K562 (cell line): Measurements from ENCODE around the gene PPP1R37. TPM values are rescaled to one million over a fixed set of nuclear protein-coding genes. Genes with fewer than 3 reads are reported as not detected.

Experiments
- ATF3 ChIP-seq, 2 experiments: fragments of 450-650 bp in 1 of 2; sonication (generic) in 1 of 2; formaldehyde crosslinking in 1 of 2; IDR thresholded peaks in 1 of 2; conservative IDR thresholded peaks in 1 of 2; 2 replicates each; pipeline versions ENCODE4 v1.6.1 to v1.8.1; 2016 to 2023; ENCODE audit warnings: mild to moderate bottlenecking in 2 of 2, moderate library complexity in 2 of 2, inconsistent platforms in 1 of 2, missing genetic modification reagents in 1 of 2
- BRCA1 ChIP-seq, 2 experiments: fragments of 450-650 bp in 1 of 2; sonication (generic) in 1 of 2; formaldehyde crosslinking in 1 of 2; IDR thresholded peaks; 2 replicates each; pipeline versions ENCODE4 v1.5.0 to v1.6.1; 2017 to 2020; ENCODE audit warnings: mild to moderate bottlenecking in 1 of 2, missing genetic modification reagents in 1 of 2
- CBFB ChIP-seq: sonication (generic); formaldehyde crosslinking; IDR thresholded peaks from 2 replicates; pipeline ENCODE4 v1.4.0; 2020; ENCODE audit warnings: mild to moderate bottlenecking, missing genetic modification reagents
- CBX8 ChIP-seq: fragments of 200-600 bp; sonication (generic); IDR thresholded peaks from 2 replicates; pipeline ENCODE4 v1.6.1; 2012; ENCODE audit warnings: borderline replicate concordance, mixed run types, low read depth, mild to moderate bottlenecking, moderate library complexity, mixed read lengths, low read length, control low read depth, inconsistent platforms; ENCODE audit not compliant: poor library complexity, severe bottlenecking; ENCODE audit errors: extremely low read depth
- CGGBP1 ChIP-seq: fragments of 250-450 bp; sonication (Bioruptor Pico); IDR thresholded peaks from 2 replicates; pipeline ENCODE4 v1.9.0; 2021; ENCODE audit warnings: mild to moderate bottlenecking
- FOS ChIP-seq: IDR thresholded peaks from 3 replicates; pipeline ENCODE4 v1.6.1; 2011; ENCODE audit not compliant: insufficient read length; ENCODE audit errors: extremely low read depth
- JUN ChIP-seq, 2 experiments: sonication (generic) in 1 of 2; formaldehyde crosslinking in 1 of 2; IDR thresholded peaks; 2 replicates each; pipeline versions ENCODE4 v1.6.1 to v1.8.0; 2012 to 2022; ENCODE audit warnings: borderline replicate concordance in 2 of 2, mild to moderate bottlenecking in 2 of 2, improper control_type of control experiment in 1 of 2, low read depth in 1 of 2, low read length in 1 of 2, missing genetic modification reagents in 1 of 2
- LEF1 ChIP-seq: fragments of 450-650 bp; IDR thresholded peaks from 2 replicates; pipeline ENCODE4 v1.6.1; 2016; ENCODE audit warnings: mild to moderate bottlenecking
- RCOR1 ChIP-seq, 2 experiments: IDR thresholded peaks; 2 replicates each; pipeline ENCODE4 v1.6.1; 2012; ENCODE audit warnings: low read depth in 2 of 2, low read length in 2 of 2, borderline replicate concordance in 1 of 2, improper control_type of control experiment in 1 of 2
- SFPQ ChIP-seq: fragments of 200-400 bp; formaldehyde crosslinking; IDR thresholded peaks from 2 replicates; pipeline ENCODE4 v1.6.1; 2017; ENCODE audit warnings: mild to moderate bottlenecking, low read depth, low read length, moderate library complexity
- SMAD4 ChIP-seq: fragments of 250-450 bp; sonication (Bioruptor Pico); conservative IDR thresholded peaks from 2 replicates; pipeline ENCODE4 v1.8.0; 2021; ENCODE audit warnings: inconsistent platforms, mild to moderate bottlenecking, moderate library complexity
- SMARCE1 ChIP-seq: fragments of 450-650 bp; IDR thresholded peaks from 2 replicates; pipeline ENCODE4 v1.7.1; 2016; ENCODE audit warnings: mild to moderate bottlenecking
- TCF15 ChIP-seq: fragments of 250-450 bp; sonication (Bioruptor Pico); IDR thresholded peaks from 2 replicates; pipeline ENCODE4 v1.8.0; 2022; ENCODE audit warnings: moderate library complexity, mild to moderate bottlenecking, inconsistent platforms
- TFAP4 ChIP-seq: sonication (generic); formaldehyde crosslinking; IDR thresholded peaks from 2 replicates; pipeline ENCODE4 v1.8.0; 2022; ENCODE audit warnings: missing genetic modification reagents, mild to moderate bottlenecking, moderate library complexity, borderline replicate concordance
- TOE1 ChIP-seq, 2 experiments: fragments of 450-650 bp in 1 of 2; sonication (generic) in 1 of 2; formaldehyde crosslinking in 1 of 2; IDR thresholded peaks; 2 replicates each; pipeline versions ENCODE4 v1.7.1 to v1.8.0; 2016 to 2022; ENCODE audit warnings: borderline replicate concordance in 2 of 2, mild to moderate bottlenecking in 2 of 2, antibody characterized with exemption in 1 of 2, inconsistent platforms in 1 of 2, low read depth in 1 of 2, missing genetic modification reagents in 1 of 2, moderate library complexity in 1 of 2
- USF1 ChIP-seq: sonication (generic); formaldehyde crosslinking; IDR thresholded peaks from 2 replicates; pipeline ENCODE4 v1.9.0; 2022; ENCODE audit warnings: mild to moderate bottlenecking, missing genetic modification reagents
- XRCC3 ChIP-seq: fragments of 450-650 bp; IDR thresholded peaks from 2 replicates; pipeline ENCODE4 v1.6.1; 2017; ENCODE audit warnings: mild to moderate bottlenecking, moderate library complexity
- ZNF584 ChIP-seq: fragments of 200-800 bp; sonication (Bioruptor generic); IDR thresholded peaks from 2 replicates; pipeline ENCODE4 v1.6.1; 2016; ENCODE audit warnings: low read depth, mild to moderate bottlenecking, missing genetic modification characterization, missing compliant biosample characterization
- polyA plus RNA-seq, 8 experiments: library from polyadenylated mRNA; depleted of rRNA in 4 of 8; stranded (reverse) in 5 of 8; unstranded in 3 of 8; fragments of >200 nt; fragmentation: Nextera tagmentation in 2 of 8; fragmentation: Illumina TruSeq in 1 of 8; extraction: Ambion mirVana in 2 of 8; extraction: Trizol in 1 of 8; gene quantifications; 2 replicates each; pipeline versions ENCODE4 v1.2.1 to v1.2.3, GENCODE V29; 2011 to 2014; ENCODE audit warnings: inconsistent platforms in 1 of 8, missing spikeins in 1 of 8
- total RNA-seq, 7 experiments: library from RNA; depleted of rRNA in 6 of 7; stranded (reverse); fragments of >200 nt in 6 of 7; fragmentation: Illumina TruSeq in 2 of 7; extraction: Trizol in 2 of 7; gene quantifications; 2 replicates each; pipeline versions ENCODE4 v1.2.1 to v1.2.3, GENCODE V29; 2011 to 2021; ENCODE audit warnings: low replicate concordance in 1 of 7

PPP1R37 gene
- total and polyA plus RNA-seq, 9 of the 15 experiments (the other 6 are each of a cell fraction or from before 2014, with no cell fraction given): 0.04 to 20.3 (median 7.3) TPM

- TF ChIP-seq SMAD4 (CRISPR knock-in tag): peak; percentile 49
- TF ChIP-seq ATF3 (IDR thresholded peaks at IDR 0.05): peak; percentile 96
- peak; percentile 71; the same call in 1 of the 2 replicates for TF ChIP-seq ATF3 (CRISPR knock-in tag; conservative IDR thresholded peaks at IDR 0.05)
- no peak for TF ChIP-seq SFPQ
- peak; percentile 93 for TF ChIP-seq TFAP4
- TF ChIP-seq TOE1 (IDR thresholded peaks at IDR 0.05; ENCODE audit: borderline replicate concordance): peak; percentile 82; the same call in 1 of the 2 replicates
- no peak for TF ChIP-seq TOE1 (CRISPR knock-in tag; IDR thresholded peaks at IDR 0.05; ENCODE audit: borderline replicate concordance, low read depth)
- TF ChIP-seq TCF15 (CRISPR knock-in tag): no peak
- TF ChIP-seq SMARCE1: peak; percentile 86
- TF ChIP-seq ZNF584 (CRISPR knock-in tag): 0 out of 2 replicates have a peak, but pooled peaks have one; percentile 74
- peak; percentile 99 for TF ChIP-seq JUN (IDR thresholded peaks at IDR 0.05; ENCODE audit: borderline replicate concordance, low read depth, low read length)
- peak; percentile 72; the same call in 1 of the 2 replicates for TF ChIP-seq JUN (CRISPR knock-in tag; IDR thresholded peaks at IDR 0.05; ENCODE audit: borderline replicate concordance)
- no peak for TF ChIP-seq XRCC3
- 0 out of 2 replicates have a peak, but pooled peaks have one; percentile 35 for TF ChIP-seq LEF1
- no peak for TF ChIP-seq BRCA1 (IDR thresholded peaks at IDR 0.05)
- no peak for TF ChIP-seq BRCA1 (CRISPR knock-in tag; IDR thresholded peaks at IDR 0.05)
- TF ChIP-seq CGGBP1 (CRISPR knock-in tag): no peak
- TF ChIP-seq CBX8: no peak
- 0 out of 2 replicates have a peak, but pooled peaks have one; percentile 16 for TF ChIP-seq CBFB (CRISPR knock-in tag)
- TF ChIP-seq RCOR1 (IDR thresholded peaks at IDR 0.05; ENCODE audit: borderline replicate concordance in 1 of 2, low read depth in 2 of 2, low read length in 2 of 2): peak in 1 of 2 experiments; percentile 91; a peak in 2 of 4 replicates
- peak; percentile 92 for TF ChIP-seq USF1
- peak; percentile 73 for TF ChIP-seq FOS
Measured at GRCh38 chr19:45097776-45098520, 5.0 kb downstream of the PPP1R37 start (continued).
